Measurements from ENCODE around the gene EZH2. TPM values are rescaled to one million over a fixed set of nuclear protein-coding genes. Genes with fewer than 3 reads are reported as not detected.

Gene EZH2
- total RNA-seq, 1 experiment from 2014 or later, result 57.3 TPM

DNA sequence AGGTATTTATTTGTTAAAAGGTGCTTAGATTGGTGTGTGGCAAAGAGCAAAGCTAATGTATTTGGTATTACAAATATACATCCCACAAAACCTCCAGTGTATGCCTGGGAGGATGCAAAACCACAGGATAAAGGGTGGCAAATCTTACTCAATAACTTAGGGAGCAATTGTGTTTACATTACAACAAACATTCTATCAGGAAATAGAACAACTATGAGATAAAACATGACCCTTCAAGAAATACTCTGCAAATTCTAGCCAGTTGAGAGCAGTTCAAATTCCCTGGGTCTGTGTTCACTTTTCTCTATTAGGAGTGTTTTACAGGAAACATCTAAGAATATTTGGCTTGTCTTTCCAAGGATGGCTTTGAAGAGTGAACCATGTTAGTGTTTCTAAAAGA, 120.5 kb downstream of the EZH2 start:
- Histone ChIP-seq H3K36me3 (ENCODE audit: insufficient read depth, low read length) (peaks cover 36% of the 10 kb centered on the region; the same call in 1 of the 2 replicates), H3K4me1 (ENCODE audit: low read length) (peaks cover 24% of the 10 kb centered on the region), H3K9ac (ENCODE audit: low read length) (no peak overlapping the region), H4K20me1 (ENCODE audit: insufficient read depth, low read depth, low read length) (no peaks in the 10 kb centered on the region), H3K4me3 (ENCODE audit: low read length) (no peak overlapping the region), H3K79me2 (ENCODE audit: low read length) (peaks cover 22% of the 10 kb centered on the region), H3K27me3 (ENCODE audit: low read length) (no peaks in the 10 kb centered on the region), H3K27ac (ENCODE audit: low read length) (no peak overlapping the region), H2AFZ (ENCODE audit: low read length) (no peak overlapping the region), H3K4me2 (ENCODE audit: low read depth, low read length, poor library complexity, severe bottlenecking) (no peak overlapping the region), H3K9me3 (ENCODE audit: low read length) (no peaks in the 10 kb centered on the region), H3K9me2 (replicated peaks; ENCODE audit: insufficient read depth, low read length) (no peaks in the 10 kb centered on the region)
- DNase-seq, result no peak

- Histone ChIP-seq H4K20me1 (ENCODE audit: insufficient read depth, low read depth, low read length) (no peaks in the 10 kb centered on the region), H3K9me2 (replicated peaks; ENCODE audit: insufficient read depth, low read length) (no peaks in the 10 kb centered on the region), H3K9me3 (ENCODE audit: low read length) (no peaks in the 10 kb centered on the region), H3K79me2 (ENCODE audit: low read length) (peaks cover 28% of the 10 kb centered on the region; the same call in 1 of the 2 replicates), H3K9ac (ENCODE audit: low read length) (no peak overlapping the region), H3K36me3 (ENCODE audit: insufficient read depth, low read length) (peaks cover 37% of the 10 kb centered on the region; the same call in 1 of the 2 replicates), H3K4me1 (ENCODE audit: low read length) (peaks cover 6% of the 10 kb centered on the region), H3K27me3 (ENCODE audit: low read length) (no peaks in the 10 kb centered on the region), H2AFZ (ENCODE audit: low read length) (no peak overlapping the region), H3K4me3 (ENCODE audit: low read length) (no peak overlapping the region), H3K27ac (ENCODE audit: low read length) (no peak overlapping the region), H3K4me2 (ENCODE audit: low read depth, low read length, poor library complexity, severe bottlenecking) (no peak overlapping the region)
- no peak for DNase-seq
Measured at GRCh38 chr7:148761499-148762278, 122.4 kb downstream of the EZH2 start.

Small RNAs within 50 kb of the gene (small RNA-seq; reads per million reads assigned to genes)
- gene RF00017 (not detected), gene RN7SL569P (not detected), gene RNU7-20P (not detected)

Other genes starting within 250 kb of the EZH2 start
- gene CUL1, start 185.4 kb downstream of the EZH2 start, total RNA-seq (2014; rRNA removed; shearing (Covaris generic); ENCODE audit: low replicate concordance), result 42.4 and 55.5 TPM in 2 replicates
- 71.3 and 116 TPM in 2 replicates for gene PDIA4, start 144.2 kb upstream of the EZH2 start, total RNA-seq (2014; rRNA removed; shearing (Covaris generic); ENCODE audit: low replicate concordance)
- gene ZNF786, start 206.4 kb upstream of the EZH2 start, total RNA-seq (2014; rRNA removed; shearing (Covaris generic); ENCODE audit: low replicate concordance), result 4.4 and 8.7 TPM in 2 replicates
- gene ZNF425, start 242.0 kb upstream of the EZH2 start, total RNA-seq (2014; rRNA removed; shearing (Covaris generic); ENCODE audit: low replicate concordance), result 0.41 and 1.8 TPM in 2 replicates